Amygdala (tissue), 56 donors: ENCODE results near the gene SHD.
"Not testable (repeated sequence)": the region's sequence is repeated elsewhere in the genome, so short reads cannot be mapped to it uniquely, and the experiment has no call there.

Experiments used
- DNase-seq, 56 donors: peaks; one replicate each; lab custom pipeline; 2025; lab: John Stamatoyannopoulos, UW

The SHD gene

DNA sequence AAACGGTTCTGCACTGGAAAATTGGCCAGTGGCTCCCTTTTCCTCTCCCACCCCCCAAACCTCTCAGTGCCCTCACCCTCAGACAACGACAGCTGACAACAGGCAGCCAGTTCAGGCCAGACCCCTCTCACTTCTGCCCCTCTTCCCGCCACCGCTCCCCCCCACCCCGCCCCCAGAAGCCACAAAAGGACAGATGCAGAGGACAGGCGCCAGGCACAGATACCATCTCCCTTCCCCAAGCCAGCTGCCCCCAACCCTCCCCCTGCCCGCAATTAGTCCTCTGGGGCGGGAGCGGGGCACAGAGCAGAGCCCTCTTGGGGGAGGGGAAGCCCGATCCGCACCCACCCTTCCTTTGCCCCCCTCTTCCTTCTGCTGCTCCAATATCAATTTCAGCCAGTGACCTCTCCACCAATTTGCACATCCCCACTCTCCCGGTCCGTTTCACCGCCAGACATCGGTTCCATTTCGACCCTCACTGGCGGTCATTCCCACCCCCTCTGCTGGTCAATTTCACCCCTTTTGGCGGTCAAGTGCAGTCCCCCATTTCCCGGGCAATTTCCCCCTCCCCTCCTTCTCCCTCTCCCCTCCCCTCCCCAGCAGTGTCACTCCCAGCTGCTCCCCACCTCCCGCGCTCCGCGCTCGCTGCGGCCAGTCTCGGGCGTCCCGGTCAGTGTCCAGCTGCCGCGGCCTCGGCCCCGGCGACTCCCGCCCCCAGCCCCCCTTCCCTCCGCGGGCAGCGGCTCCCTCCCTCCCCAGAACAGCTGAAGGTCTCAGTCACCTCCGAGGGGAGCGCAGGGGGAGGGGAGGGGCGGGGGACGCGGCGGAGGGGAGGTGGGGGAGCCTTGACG is at the start of gene SHD:
Gene SHD, plus strand, starts transcription at position 848 of the 848 bp plus-strand sequence. CDS start 798 bp downstream, outside the sequence.
- peak in 3 of 56 donors; percentile 16 to 28 (median 22) for DNase-seq

DNA sequence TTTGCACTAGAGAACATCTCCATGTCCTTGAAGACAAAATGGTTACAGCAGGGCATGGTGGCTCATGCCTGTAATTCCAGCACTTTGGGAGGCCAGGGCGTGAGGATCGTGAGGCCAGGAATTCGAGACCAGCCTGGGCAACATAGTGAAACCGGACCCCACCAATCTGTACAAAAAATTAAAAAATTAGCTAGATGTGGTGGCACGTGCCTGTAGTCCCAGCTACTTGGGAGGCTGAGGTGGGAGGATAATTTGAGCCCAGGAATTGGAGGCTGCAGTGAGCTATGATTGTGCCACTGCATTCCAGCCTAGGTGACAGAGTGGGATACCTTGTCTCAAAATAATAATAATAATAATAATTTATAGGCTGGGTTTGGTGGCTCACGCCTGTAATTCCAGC is 48.8 kb upstream of the SHD start:
- DNase-seq, result not testable (repeated sequence)

- DNase-seq, result not testable (repeated sequence)
Observed at GRCh38 chr19:4231521-4231920, 47.5 kb upstream of the SHD start.

DNA sequence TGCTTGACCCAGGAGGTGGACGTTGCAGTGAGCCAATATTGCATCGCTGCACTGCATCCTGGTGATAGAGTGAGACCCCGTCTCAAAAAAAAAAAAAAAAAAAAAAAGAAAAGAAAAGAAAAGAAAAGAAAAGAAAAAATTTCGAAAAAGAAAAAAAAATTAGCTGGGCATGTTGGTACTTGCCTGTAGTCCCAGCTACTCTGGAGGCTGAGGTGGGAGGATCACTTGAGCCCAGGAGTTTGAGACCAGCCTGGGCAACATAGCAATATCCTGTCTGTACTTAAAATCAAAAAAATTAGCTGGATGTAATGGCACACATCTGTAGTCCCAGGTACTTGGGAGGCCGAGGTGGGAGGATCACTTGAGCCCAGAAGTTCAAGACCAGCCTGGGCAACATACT is 46.9 kb upstream of the SHD start:
- DNase-seq, result not testable (repeated sequence)

- DNase-seq, result peak in 1 of 56 donors; percentile 54
Observed at GRCh38 chr19:4232614-4233281, 46.3 kb upstream of the SHD start.

DNA sequence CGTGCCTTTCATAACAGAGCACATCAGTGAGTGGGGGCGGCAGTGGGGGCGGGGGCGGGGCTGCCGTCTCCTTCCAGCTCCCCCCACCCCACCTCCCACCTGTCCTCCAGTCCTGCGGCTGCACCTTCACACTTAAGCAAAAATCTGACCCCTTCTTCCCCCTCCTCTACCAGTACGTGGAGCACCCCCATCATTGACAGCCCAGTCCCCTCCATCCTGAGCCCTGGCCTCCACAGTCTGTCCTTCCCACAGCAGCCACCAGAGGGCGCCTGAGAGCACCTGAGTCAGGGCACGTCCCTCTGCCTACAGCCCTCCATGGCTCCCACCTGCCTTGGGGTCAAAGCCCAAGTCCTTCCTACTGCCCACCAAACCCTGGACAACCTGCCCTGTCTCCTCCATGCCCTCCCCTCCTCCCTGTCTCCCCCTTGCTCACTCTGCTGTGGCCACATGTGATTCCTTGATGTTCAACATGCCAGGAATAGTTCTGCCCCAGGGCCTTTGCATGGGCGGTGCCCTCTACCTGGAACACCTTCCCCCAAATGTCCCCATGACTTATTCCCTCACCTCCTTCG is 45.7 kb upstream of the SHD start:
- peak in 20 of 56 donors; percentile 1 to 57 (median 12) for DNase-seq

GRCh38 chr19:4234142-4234861 is 44.8 kb upstream of the SHD start:
- DNase-seq, result no peak

- no peak for DNase-seq
Observed at GRCh38 chr19:4234862-4235201, 44.2 kb upstream of the SHD start.

DNA sequence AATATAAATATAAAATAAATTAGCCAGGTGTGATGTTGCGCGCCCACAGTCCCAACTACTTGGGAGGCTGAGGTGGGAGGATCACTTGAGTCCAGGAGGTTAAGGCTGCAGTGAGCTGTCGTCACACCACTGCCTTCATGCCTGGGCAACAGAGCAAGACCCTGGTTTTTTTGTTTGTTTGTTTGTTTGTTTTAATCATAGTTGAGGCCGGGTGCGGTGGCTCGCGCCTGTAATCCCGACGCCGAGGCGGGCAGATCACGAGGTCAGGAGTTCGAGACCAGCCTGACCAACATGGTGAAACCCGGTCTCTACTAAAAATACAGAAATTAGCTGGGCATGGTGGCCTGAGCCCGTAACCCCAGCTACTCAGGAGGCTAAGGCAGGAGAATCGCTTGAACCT is 41.6 kb upstream of the SHD start:
- DNase-seq, result not testable (repeated sequence)

DNA sequence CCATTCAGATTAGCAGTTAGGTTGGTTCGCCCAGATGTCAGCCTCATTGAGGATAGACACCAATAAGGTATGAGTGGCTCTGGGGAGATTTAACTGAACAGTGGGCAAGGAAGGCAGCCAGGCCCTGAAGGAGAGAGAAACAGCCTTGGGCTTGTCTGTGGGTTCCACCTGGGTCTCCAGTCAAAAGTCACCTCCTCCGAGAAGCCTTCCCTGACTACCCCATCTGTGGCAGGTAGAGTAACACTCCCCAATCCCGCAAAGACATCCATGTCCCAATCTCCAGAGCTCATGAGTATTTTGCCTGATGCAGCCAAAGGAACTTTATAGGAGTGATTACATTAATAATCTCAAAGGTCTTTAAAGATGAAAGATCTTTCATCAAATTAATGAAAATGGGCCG is 40.2 kb upstream of the SHD start:
- no peak for DNase-seq

GRCh38 chr19:4241824-4242430 is 37.1 kb upstream of the SHD start:
- DNase-seq, result peak in 1 of 56 donors; percentile 32

DNA sequence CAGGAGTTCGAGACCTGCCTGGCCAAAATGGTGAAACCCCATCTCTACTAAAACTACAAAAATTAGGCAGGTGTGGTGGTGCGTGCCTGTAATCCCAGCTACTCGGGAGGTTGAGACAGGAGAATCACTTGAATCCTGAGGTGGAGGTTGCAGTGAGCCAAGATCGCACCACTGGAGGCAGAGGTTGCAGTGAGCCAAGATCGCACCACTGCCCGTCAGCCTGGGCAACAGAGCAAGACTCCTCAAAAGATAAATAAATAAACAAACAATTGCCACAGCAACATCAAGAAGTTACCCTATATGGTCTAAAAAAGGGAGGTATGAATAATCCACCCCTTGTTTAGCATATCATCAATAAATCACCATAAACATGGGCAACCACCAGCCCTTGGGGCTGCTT is 33.1 kb upstream of the SHD start:
- not testable (repeated sequence) for DNase-seq

DNA sequence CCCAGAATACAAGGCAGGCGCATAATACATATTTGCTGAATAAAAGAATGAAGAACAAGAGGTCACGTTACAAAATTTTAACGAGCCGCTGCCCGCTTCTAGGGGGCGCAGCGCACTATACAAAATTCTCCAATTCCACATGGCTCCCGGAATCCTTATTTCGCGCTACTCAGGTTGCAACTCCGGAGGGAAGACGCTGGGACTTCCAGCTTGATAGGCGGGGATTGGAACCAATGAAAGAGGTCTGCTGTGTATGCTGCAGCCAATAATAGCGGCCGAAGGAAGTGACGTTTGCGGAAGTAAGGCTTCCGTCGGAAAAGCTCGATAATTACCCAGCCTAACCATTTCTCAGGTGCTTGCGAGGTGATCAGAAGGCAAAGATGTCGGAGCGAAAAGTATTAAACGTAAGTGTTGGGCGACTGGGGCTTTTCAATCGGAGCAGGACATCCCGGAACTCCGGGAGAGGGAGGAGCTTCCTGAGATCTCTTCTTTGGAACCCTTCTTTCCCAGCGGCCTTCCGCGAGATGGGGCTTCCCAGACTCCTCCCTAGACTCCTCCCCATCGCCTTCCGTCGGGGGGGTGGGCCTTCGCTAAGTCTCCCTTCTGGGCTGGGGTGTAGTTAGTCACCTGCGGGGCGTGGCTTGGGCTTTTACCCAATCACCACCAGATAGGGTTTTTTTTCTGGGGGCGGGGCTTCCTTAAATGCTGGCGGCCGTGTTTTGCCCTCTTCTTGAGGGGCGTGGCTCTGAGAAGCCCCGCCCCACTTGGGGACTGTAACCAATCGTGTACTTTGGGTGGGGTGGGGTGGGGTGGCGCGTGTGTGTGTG is 32.1 kb upstream of the SHD start, which contains the start of gene YJU2:
Gene YJU2, plus strand, starts transcription at position 314 of the 827 bp plus-strand sequence. Its CDS starts 67 bp downstream, at position 381.
- peak; percentile 79 to 98 (median 94) for DNase-seq

- no peak for DNase-seq
Observed at GRCh38 chr19:4256563-4256962, 22.5 kb upstream of the SHD start.

DNA sequence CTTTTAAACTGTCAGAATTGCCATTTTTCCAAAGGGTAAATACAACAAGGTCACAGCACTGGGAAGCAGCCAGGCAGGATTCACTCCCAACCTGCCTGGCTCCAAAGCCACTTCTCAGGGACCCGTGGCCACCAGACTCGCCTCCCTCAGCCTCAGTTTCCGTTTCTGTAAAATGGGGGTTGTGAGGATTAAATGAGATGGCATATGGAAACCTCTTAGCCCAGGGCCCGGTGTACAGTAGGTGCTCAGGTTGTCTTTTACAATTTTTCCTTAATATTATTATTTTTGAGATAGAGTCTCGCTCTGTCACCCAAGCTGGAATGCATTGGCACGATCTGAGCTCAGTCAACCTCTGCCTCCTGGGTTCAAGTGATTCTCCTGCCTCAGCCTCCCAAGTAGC is 22.0 kb upstream of the SHD start:
- no peak for DNase-seq

GRCh38 chr19:4258181-4258580 is 20.9 kb upstream of the SHD start:
- DNase-seq, result no peak

DNA sequence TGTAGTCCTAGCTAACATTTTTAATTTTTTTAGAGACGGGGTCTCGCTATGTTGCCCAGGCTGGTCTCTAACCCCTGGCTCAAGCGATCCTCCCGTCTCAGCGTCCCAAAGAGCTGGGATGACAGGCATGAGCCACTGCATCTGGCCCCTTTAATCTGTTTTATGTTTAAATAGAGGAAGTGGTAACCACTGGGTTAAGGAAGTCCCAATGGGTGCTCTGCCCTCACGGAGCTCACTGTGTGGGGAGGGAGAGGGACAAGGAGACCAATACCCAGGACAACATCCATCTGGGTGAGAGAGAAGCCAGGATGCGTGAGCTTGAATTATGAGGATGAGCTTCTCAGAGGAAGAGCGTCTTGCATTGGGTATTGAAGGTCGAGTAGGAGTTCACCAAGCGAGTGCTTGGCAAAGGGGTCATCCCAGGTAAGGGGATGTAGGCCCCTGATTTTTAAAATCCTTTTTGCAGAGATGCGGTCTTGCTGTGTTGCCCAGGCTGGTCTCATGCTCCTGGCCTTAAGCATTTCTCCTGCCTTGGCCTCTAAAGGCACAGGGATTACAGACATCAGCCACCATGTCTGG is 18.4 kb upstream of the SHD start:
- DNase-seq, result no peak

- DNase-seq, result no peak
Observed at GRCh38 chr19:4264812-4265211, 14.3 kb upstream of the SHD start.
